ENCODE measurements around the gene GANAB. TPM values are rescaled to one million over a fixed set of nuclear protein-coding genes. Genes with fewer than 3 reads are reported as not detected.
"Not testable (repeated sequence)": the region's sequence is repeated elsewhere in the genome, so short reads cannot be mapped to it uniquely, and the experiment has no call there.

Gene GANAB
- 245 TPM for polyA plus RNA-seq (2013, experiment 1 of 2)
- 237 TPM for polyA plus RNA-seq (2013, experiment 2 of 2)

GRCh38 chr11:62645946-62646824 lies at the start of gene GANAB:
TSS of gene GANAB (minus strand) at chr11:62646613. CDS start at chr11:62646599, 14 bp downstream.
- H3K9ac ChIP-seq (ENCODE audit: low read length): peak within 1 kb of the TSS; percentile 99

GRCh38 chr11:62694455-62695167 lies 48.2 kb upstream of the GANAB start:
- Histone ChIP-seq H3K4me3 (ENCODE audit: insufficient read depth in 1 of 2, low read depth in 1 of 2, low read length in 2 of 2) (no peak overlapping the region), H2BK120ac (ENCODE audit: low read depth, low read length) (no peak overlapping the region), H3K9ac (ENCODE audit: low read length) (peak overlapping the region; percentile 77), H2AK5ac (ENCODE audit: low read length, severe bottlenecking) (peak overlapping the region; percentile 6), H3K14ac (ENCODE audit: low read length in 2 of 2) (no peak overlapping the region), H2BK12ac (ENCODE audit: low read length in 2 of 2) (no peak overlapping the region), H3K27ac (ENCODE audit: low read length, poor library complexity, severe bottlenecking) (no peak overlapping the region), H2BK15ac (ENCODE audit: low read depth, poor library complexity, severe bottlenecking) (no peak overlapping the region), H3K4ac (ENCODE audit: low read depth in 1 of 2, low read length in 2 of 2) (no peak overlapping the region), H3K4me1 (ENCODE audit: control insufficient read depth, insufficient read depth, low read depth, low read length) (peaks cover 13% of the 10 kb centered on the region), H2BK5ac (ENCODE audit: low read depth, low read length, poor library complexity, severe bottlenecking) (no peak overlapping the region), H3K79me1 (replicated peaks; ENCODE audit: low read length, poor library complexity, severe bottlenecking) (peaks cover 13% of the 10 kb centered on the region), H4K91ac (ENCODE audit: low read length) (no peak overlapping the region), H2AFZ (ENCODE audit: low read depth, low read length) (no peak overlapping the region), H3K18ac (ENCODE audit: low read depth in 1 of 2, low read length in 2 of 2) (no peak overlapping the region), H4K8ac (ENCODE audit: low read length) (no peak overlapping the region), H3K9me3 (ENCODE audit: control insufficient read depth, low read length) (no peaks in the 10 kb centered on the region), H3K27me3 (ENCODE audit: control insufficient read depth in 1 of 2, insufficient read depth in 1 of 2, low read length in 2 of 2) (no peaks in the 10 kb centered on the region), H3K36me3 (ENCODE audit: control insufficient read depth in 1 of 2, insufficient read depth in 2 of 2, low read depth in 1 of 2, low read length in 2 of 2) (peaks cover 36 to 42% of the 10 kb centered on the region in 2 experiments), H3K4me2 (ENCODE audit: low read length, poor library complexity, severe bottlenecking) (no peak overlapping the region), H3K23ac (ENCODE audit: low read length in 2 of 2) (no peak overlapping the region)
- WGBS: 64% methylated on average over 14 of the region's 14 CpGs
- peak; percentile 84 for DNase-seq

More at GRCh38 chr11:62645946-62646824, at the start of gene GANAB:
- peak within 1 kb of the TSS; percentile 19 to 45 for H3K14ac ChIP-seq (ENCODE audit: low read length in 2 of 2)
- H3K4me1 ChIP-seq (ENCODE audit: control insufficient read depth, insufficient read depth, low read depth, low read length): peaks cover 14% of the 10 kb centered on the region
- peak within 1 kb of the TSS; percentile 35 to 92 for H3K4ac ChIP-seq (ENCODE audit: low read depth in 1 of 2, low read length in 2 of 2)
- peak within 1 kb of the TSS; percentile 89 for H2AK5ac ChIP-seq (ENCODE audit: low read length, severe bottlenecking)
- H3K23ac ChIP-seq (ENCODE audit: low read length in 2 of 2): no peak within 1 kb of the TSS
- peak; percentile 98 for DNase-seq
- peaks cover 45 to 50% of the 10 kb centered on the region in 2 experiments for H3K36me3 ChIP-seq (ENCODE audit: control insufficient read depth in 1 of 2, insufficient read depth in 2 of 2, low read depth in 1 of 2, low read length in 2 of 2)
- peak within 1 kb of the TSS; percentile 95 for H3K27ac ChIP-seq (ENCODE audit: low read length, poor library complexity, severe bottlenecking)
- no peak within 1 kb of the TSS for H2AFZ ChIP-seq (ENCODE audit: low read depth, low read length)
- peak within 1 kb of the TSS; percentile 82 for H2BK120ac ChIP-seq (ENCODE audit: low read depth, low read length)
- no peaks in the 10 kb centered on the region for H3K9me3 ChIP-seq (ENCODE audit: control insufficient read depth, low read length)
- WGBS: 1% methylated on average over 67 of the region's 73 CpGs
- H3K79me1 ChIP-seq (replicated peaks; ENCODE audit: low read length, poor library complexity, severe bottlenecking): peaks cover 21% of the 10 kb centered on the region
- H2BK12ac ChIP-seq (ENCODE audit: low read length in 2 of 2): peak within 1 kb of the TSS in 1 of 2 experiments; percentile 71
- peak within 1 kb of the TSS; percentile 51 for H3K4me2 ChIP-seq (ENCODE audit: low read length, poor library complexity, severe bottlenecking)
- H3K27me3 ChIP-seq (ENCODE audit: control insufficient read depth in 1 of 2, insufficient read depth in 1 of 2, low read length in 2 of 2): no peaks in the 10 kb centered on the region
- peak within 1 kb of the TSS; percentile 94 for H4K8ac ChIP-seq (ENCODE audit: low read length)
- H4K91ac ChIP-seq (ENCODE audit: low read length): peak within 1 kb of the TSS; percentile 93
- peak within 1 kb of the TSS; percentile 71 to 95 for H3K4me3 ChIP-seq (ENCODE audit: insufficient read depth in 1 of 2, low read depth in 1 of 2, low read length in 2 of 2)
- H2BK5ac ChIP-seq (ENCODE audit: low read depth, low read length, poor library complexity, severe bottlenecking): peak within 1 kb of the TSS; percentile 96
- H3K18ac ChIP-seq (ENCODE audit: low read depth in 1 of 2, low read length in 2 of 2): peak within 1 kb of the TSS; percentile 22 to 89
- peak within 1 kb of the TSS; percentile 76 for H2BK15ac ChIP-seq (ENCODE audit: low read depth, poor library complexity, severe bottlenecking)

- not testable (repeated sequence) for H3K14ac ChIP-seq (ENCODE audit: low read length in 2 of 2); H4K91ac ChIP-seq (ENCODE audit: low read length); H2BK15ac ChIP-seq (ENCODE audit: low read depth, poor library complexity, severe bottlenecking); H3K4ac ChIP-seq (ENCODE audit: low read depth in 1 of 2, low read length in 2 of 2); H3K4me3 ChIP-seq (ENCODE audit: insufficient read depth in 1 of 2, low read depth in 1 of 2, low read length in 2 of 2); H3K4me2 ChIP-seq (ENCODE audit: low read length, poor library complexity, severe bottlenecking); H2BK12ac ChIP-seq (ENCODE audit: low read length in 2 of 2); H3K27me3 ChIP-seq (ENCODE audit: control insufficient read depth in 1 of 2, insufficient read depth in 1 of 2, low read length in 2 of 2); H3K23ac ChIP-seq (ENCODE audit: low read length in 2 of 2); H2BK5ac ChIP-seq (ENCODE audit: low read depth, low read length, poor library complexity, severe bottlenecking); H3K9ac ChIP-seq (ENCODE audit: low read length); H2AFZ ChIP-seq (ENCODE audit: low read depth, low read length); DNase-seq; H3K18ac ChIP-seq (ENCODE audit: low read depth in 1 of 2, low read length in 2 of 2); H3K27ac ChIP-seq (ENCODE audit: low read length, poor library complexity, severe bottlenecking); H2BK120ac ChIP-seq (ENCODE audit: low read depth, low read length); H3K9me3 ChIP-seq (ENCODE audit: control insufficient read depth, low read length); H4K8ac ChIP-seq (ENCODE audit: low read length); H2AK5ac ChIP-seq (ENCODE audit: low read length, severe bottlenecking)
- Histone ChIP-seq H3K36me3 (ENCODE audit: control insufficient read depth in 1 of 2, insufficient read depth in 2 of 2, low read depth in 1 of 2, low read length in 2 of 2) (peaks cover 36 to 41% of the 10 kb centered on the region in 2 experiments), H3K79me1 (replicated peaks; ENCODE audit: low read length, poor library complexity, severe bottlenecking) (peaks cover 13% of the 10 kb centered on the region), H3K4me1 (ENCODE audit: control insufficient read depth, insufficient read depth, low read depth, low read length) (peaks cover 20% of the 10 kb centered on the region)
- 100% methylated on average over 1 of the region's 4 CpGs for WGBS
Observed at GRCh38 chr11:62693624-62694023, 47.2 kb upstream of the GANAB start.
